Choroid plexus epithelial cell (primary cell): ENCODE measurements around the gene GLDN.

ENCODE experiments used
- DNase-seq: peaks from one replicate; pipeline ENCODE4 v3.0.0-alpha.2; 2010; ENCODE audit warnings: low read depth
- H3K4me3 ChIP-seq: 2 replicates; pipeline ENCODE4 v1.5.1; 2011; ENCODE audit warnings: low read depth, mild to moderate bottlenecking, control low read depth, low read length, moderate library complexity
- TF ChIP-seq, protein P1 (sequence below): conservative IDR thresholded peaks from 2 replicates; pipeline ENCODE4 v1.5.1; 2011; ENCODE audit warnings: low read depth, mild to moderate bottlenecking, control low read depth, inconsistent platforms, low read length, moderate library complexity

GLDN gene

DNA sequence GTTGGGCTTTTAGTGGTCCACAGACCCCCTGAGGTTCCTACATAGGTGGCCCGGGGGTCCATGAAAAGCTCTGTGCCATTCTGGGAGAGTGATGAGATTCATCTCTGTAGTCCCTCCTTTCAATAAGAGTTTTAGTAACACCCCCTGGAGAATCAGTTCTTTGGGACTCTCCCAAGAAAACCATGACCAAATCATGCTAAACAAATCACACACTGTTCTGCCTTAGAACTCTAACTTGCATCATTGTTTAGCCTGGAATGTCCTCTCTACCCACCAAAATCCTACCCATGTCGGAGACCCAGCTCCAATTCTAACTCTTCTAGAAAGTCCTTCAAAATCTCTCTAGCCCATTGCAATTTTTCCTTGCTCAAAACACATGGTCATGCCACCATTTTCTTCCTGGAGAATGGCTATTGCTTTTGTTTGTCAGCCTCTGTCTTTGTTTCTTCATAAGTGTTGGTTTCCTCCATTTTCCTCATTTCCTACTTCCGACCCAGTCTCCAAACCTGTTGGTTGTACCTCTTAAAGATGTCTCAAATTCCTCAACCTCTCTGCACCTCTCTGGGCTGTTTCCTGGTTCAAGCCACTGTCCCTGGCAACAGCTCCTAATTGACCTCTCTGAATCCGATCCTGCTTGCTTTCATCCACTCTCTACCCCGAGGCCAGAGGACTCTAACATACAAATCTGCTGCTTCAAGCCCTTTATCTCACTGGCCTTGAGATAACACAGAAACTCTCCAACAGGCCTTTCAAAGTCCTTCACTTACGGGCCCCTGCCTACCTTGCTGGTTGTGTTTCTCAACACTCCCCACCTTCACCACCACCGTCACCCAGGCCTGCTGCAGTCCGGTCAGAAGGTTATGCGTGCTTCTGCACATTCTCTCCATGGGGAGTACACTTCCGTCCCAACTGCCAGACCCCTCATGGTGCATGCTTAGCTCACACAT is 26.8 kb upstream of the GLDN start:
- TF ChIP-seq, protein P1, sequence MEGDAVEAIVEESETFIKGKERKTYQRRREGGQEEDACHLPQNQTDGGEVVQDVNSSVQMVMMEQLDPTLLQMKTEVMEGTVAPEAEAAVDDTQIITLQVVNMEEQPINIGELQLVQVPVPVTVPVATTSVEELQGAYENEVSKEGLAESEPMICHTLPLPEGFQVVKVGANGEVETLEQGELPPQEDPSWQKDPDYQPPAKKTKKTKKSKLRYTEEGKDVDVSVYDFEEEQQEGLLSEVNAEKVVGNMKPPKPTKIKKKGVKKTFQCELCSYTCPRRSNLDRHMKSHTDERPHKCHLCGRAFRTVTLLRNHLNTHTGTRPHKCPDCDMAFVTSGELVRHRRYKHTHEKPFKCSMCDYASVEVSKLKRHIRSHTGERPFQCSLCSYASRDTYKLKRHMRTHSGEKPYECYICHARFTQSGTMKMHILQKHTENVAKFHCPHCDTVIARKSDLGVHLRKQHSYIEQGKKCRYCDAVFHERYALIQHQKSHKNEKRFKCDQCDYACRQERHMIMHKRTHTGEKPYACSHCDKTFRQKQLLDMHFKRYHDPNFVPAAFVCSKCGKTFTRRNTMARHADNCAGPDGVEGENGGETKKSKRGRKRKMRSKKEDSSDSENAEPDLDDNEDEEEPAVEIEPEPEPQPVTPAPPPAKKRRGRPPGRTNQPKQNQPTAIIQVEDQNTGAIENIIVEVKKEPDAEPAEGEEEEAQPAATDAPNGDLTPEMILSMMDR: no peak
- DNase-seq: no peak
- H3K4me3 ChIP-seq: no peak overlapping the region

DNA sequence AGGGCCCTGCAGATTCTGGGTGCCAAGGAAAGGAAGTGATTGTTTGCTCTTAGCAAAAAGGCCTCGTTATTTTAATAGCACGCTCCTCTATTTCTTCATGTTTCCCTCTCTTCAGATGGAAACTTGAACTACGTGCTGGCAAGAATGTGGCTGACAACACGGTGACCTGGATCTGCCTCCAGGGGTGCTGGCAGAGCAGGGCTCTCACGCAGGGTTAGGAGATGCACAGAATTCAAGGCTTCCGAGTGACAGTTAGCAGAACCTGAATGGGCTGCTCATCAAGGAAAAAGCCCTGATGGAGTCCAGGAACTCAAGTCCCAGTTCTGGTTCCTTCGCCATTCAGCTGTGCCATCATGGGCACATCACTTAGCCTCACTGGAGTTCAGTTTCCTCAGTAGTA is 25.7 kb upstream of the GLDN start:
- TF ChIP-seq, protein P1: no peak
- no peak for DNase-seq
- H3K4me3 ChIP-seq: no peak overlapping the region

DNA sequence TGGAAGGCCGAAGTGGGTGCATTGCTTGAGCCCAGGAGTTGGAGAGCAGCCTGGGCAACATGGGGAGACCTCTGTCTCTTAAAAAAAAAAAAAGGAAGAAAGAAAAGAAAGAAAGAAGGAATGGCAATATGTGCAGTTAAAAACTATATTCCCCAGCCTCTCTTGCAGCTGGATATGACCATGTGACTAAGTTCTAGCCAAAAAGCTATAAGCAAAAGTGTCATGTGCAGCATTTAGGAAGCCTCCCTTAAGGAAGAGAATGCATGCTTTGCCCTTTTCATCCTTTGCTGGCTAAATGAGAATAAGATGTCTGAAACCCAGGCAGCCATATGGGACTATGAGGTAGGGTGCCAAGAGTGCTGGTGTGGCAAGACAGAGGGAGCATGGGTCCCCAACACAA is 24.8 kb upstream of the GLDN start:
- no peak for DNase-seq
- TF ChIP-seq, protein P1: no peak
- no peak overlapping the region for H3K4me3 ChIP-seq

DNA sequence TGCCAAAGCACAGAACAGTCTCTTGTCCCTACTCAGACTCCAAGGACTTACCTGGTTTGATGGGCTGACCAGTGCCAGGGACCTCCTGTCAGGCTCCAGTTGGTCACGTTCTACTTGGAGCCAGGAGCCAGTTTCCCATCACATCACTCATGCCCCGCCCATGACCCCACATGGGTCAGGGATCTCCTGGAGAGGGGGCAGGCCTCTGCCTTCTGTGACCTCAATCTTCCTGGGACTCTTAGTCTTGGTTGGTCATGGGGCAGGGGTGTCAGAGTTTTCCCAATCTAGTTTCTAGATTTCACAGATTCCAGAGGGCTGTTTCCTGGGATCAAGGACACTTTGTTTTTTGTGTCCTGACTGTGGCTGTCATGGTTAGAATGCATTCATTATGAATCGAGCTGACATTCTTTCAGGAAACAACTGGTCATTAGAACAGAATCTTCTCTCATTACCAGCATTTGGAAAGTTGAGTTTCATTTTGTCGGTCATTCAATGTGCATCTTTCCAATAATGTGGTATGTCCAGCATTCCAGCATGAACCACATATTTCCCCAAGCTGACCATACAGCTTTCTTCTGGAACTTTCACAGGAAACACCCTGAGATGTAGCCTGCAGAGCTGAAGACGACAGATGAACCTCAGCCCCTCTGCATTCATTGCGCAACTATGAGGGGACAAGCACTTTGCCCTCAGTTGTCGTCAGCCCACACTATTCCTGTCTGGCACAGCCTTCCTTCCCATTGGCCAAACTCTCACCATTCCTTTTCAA is 22.9 kb upstream of the GLDN start:
- peak; percentile 74 for DNase-seq
- no peak overlapping the region for H3K4me3 ChIP-seq
- TF ChIP-seq, protein P1: no peak

DNA sequence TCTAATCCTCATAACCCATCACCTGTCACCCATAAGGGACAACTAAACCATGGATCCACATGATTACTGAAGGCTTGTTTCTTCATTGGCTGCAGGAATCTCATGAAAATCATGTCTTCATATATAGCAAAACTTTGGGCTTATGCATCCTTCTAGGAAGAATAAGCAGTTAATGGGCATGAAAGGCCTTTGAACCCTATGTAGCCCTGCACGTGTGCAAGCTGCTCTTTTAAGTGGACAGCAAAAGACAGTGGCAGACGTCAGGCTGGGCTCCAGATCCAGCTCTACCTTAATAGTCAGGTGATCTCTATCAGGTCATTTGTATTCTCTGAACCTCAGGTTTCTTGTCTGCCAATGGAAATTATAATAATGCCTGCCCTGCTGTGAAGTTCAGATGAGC is 21.9 kb upstream of the GLDN start:
- TF ChIP-seq, protein P1: no peak
- DNase-seq: no peak
- no peak overlapping the region for H3K4me3 ChIP-seq

DNA sequence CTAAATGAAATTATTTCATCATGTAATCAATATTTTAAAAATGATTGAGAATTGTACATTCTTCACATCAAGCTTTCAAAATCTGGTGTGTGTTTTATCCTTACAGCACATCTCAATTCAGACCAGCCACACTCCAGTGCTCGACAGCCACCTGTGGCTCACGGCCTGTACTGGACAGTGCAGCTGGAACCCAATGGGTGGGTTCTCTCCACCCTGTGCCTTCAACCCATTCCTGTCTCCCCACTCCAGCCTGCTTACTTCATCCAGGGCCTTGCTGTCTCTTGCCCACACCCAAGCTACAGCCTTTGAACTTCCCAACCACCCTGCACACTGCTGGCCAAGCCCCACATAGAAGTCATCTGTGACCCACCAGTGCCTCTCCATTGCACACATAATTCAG is 20.6 kb upstream of the GLDN start:
- TF ChIP-seq, protein P1: no peak
- no peak overlapping the region for H3K4me3 ChIP-seq
- no peak for DNase-seq
